ENCODE measurements around the gene TMEM247.

DNA sequence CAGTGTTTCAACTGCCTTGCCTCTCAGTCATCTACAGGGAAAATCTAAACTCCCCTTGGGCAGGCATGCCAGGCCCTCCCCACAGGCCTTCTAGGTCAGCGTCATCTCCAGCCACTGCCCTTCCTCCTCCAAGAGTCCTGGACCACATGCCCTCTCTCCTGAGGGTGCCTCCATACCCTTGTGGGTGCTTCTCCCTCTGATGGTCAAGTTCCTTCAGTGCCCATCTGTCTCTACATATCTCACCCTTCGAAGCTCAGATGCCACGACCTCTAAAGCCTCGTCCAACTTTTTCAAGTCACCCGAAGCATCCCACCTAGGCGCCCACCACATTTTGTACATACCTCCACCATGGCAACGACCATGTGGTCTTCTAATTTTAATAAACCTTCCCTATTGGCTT is 22.6 kb upstream of the TMEM247 start:
- TF ChIP-seq, protein P1, sequence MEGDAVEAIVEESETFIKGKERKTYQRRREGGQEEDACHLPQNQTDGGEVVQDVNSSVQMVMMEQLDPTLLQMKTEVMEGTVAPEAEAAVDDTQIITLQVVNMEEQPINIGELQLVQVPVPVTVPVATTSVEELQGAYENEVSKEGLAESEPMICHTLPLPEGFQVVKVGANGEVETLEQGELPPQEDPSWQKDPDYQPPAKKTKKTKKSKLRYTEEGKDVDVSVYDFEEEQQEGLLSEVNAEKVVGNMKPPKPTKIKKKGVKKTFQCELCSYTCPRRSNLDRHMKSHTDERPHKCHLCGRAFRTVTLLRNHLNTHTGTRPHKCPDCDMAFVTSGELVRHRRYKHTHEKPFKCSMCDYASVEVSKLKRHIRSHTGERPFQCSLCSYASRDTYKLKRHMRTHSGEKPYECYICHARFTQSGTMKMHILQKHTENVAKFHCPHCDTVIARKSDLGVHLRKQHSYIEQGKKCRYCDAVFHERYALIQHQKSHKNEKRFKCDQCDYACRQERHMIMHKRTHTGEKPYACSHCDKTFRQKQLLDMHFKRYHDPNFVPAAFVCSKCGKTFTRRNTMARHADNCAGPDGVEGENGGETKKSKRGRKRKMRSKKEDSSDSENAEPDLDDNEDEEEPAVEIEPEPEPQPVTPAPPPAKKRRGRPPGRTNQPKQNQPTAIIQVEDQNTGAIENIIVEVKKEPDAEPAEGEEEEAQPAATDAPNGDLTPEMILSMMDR (IDR thresholded peaks at IDR 0.05), result no peak
- TF ChIP-seq POLR2A (IDR thresholded peaks at IDR 0.05), result no peak
